ENCODE data around the gene SLC35A5.

The SLC35A5 gene

GRCh38 chr3:112530573-112530972, 31.3 kb upstream of the SLC35A5 start:
- TF ChIP-seq CTCF (IDR thresholded peaks at IDR 0.05; ENCODE audit: insufficient read depth, low read length, poor library complexity, severe bottlenecking) = no peak
- peaks cover 3% of the 10 kb centered on the region for H3K36me3 ChIP-seq (ENCODE audit: control insufficient read depth, insufficient read depth, low read length)
- no peak overlapping the region for H3K4me3 ChIP-seq (replicated peaks; ENCODE audit: low read depth, low read length)
- DNase-seq (ENCODE audit: extremely low read depth, insufficient read length) = no peak
- H3K27me3 ChIP-seq (replicated peaks; ENCODE audit: control insufficient read depth, insufficient read depth, low read length) = no peaks in the 10 kb centered on the region

- H3K4me3 ChIP-seq (replicated peaks; ENCODE audit: low read depth, low read length) = no peak overlapping the region
- H3K27me3 ChIP-seq (replicated peaks; ENCODE audit: control insufficient read depth, insufficient read depth, low read length) = no peaks in the 10 kb centered on the region
- DNase-seq (ENCODE audit: extremely low read depth, insufficient read length) = no peak
- peak; percentile 42 for TF ChIP-seq CTCF (IDR thresholded peaks at IDR 0.05; ENCODE audit: insufficient read depth, low read length, poor library complexity, severe bottlenecking)
- H3K36me3 ChIP-seq (ENCODE audit: control insufficient read depth, insufficient read depth, low read length) = peaks cover 3% of the 10 kb centered on the region
Observed at GRCh38 chr3:112531358-112531781, 30.5 kb upstream of the SLC35A5 start.

GRCh38 chr3:112539825-112540650, 21.8 kb upstream of the SLC35A5 start:
- Histone ChIP-seq H3K27me3 (replicated peaks; ENCODE audit: control insufficient read depth, insufficient read depth, low read length) (no peaks in the 10 kb centered on the region), H3K36me3 (ENCODE audit: control insufficient read depth, insufficient read depth, low read length) (peaks cover 2% of the 10 kb centered on the region), H3K4me3 (replicated peaks; ENCODE audit: low read depth, low read length) (no peak overlapping the region)
- no peak for TF ChIP-seq CTCF (IDR thresholded peaks at IDR 0.05; ENCODE audit: insufficient read depth, low read length, poor library complexity, severe bottlenecking)
- peak; percentile 47 for DNase-seq (ENCODE audit: extremely low read depth, insufficient read length)

- no peak for TF ChIP-seq CTCF (IDR thresholded peaks at IDR 0.05; ENCODE audit: insufficient read depth, low read length, poor library complexity, severe bottlenecking)
- Histone ChIP-seq H3K27me3 (replicated peaks; ENCODE audit: control insufficient read depth, insufficient read depth, low read length) (no peaks in the 10 kb centered on the region), H3K4me3 (replicated peaks; ENCODE audit: low read depth, low read length) (no peak overlapping the region), H3K36me3 (ENCODE audit: control insufficient read depth, insufficient read depth, low read length) (peaks cover 4% of the 10 kb centered on the region)
- no peak for DNase-seq (ENCODE audit: extremely low read depth, insufficient read length)
Observed at GRCh38 chr3:112546216-112546759, 15.6 kb upstream of the SLC35A5 start.

GRCh38 chr3:112550859-112551258, 11.0 kb upstream of the SLC35A5 start:
- H3K27me3 ChIP-seq (replicated peaks; ENCODE audit: control insufficient read depth, insufficient read depth, low read length) = no peaks in the 10 kb centered on the region
- no peak for DNase-seq (ENCODE audit: extremely low read depth, insufficient read length)
- TF ChIP-seq CTCF (IDR thresholded peaks at IDR 0.05; ENCODE audit: insufficient read depth, low read length, poor library complexity, severe bottlenecking) = no peak
- H3K36me3 ChIP-seq (ENCODE audit: control insufficient read depth, insufficient read depth, low read length) = peaks cover 2% of the 10 kb centered on the region
- H3K4me3 ChIP-seq (replicated peaks; ENCODE audit: low read depth, low read length) = no peak overlapping the region

Measured in GM06990 (cell line).